Measurements from ENCODE around the gene TMTC3.

DNA sequence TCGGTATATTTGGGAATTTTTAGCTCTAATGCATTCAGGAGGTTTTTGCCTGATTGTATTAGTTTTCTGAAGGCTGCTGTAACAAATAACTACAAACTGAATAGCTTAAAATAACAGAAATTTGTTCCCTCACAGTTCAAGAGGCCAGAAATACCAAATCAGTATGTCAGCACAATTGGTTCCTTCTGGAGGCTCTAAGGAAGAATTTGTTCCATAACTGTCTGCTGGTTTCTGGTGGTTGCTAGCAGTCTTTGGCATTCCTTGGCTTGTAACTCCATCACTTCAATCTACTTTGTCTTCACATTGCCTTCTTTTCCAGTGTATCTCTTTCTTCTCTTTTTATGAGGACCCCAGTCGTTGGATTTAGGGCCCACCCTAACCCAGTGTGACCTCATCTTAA, 21.3 kb downstream of the TMTC3 start:
- TF ChIP-seq, protein P1, sequence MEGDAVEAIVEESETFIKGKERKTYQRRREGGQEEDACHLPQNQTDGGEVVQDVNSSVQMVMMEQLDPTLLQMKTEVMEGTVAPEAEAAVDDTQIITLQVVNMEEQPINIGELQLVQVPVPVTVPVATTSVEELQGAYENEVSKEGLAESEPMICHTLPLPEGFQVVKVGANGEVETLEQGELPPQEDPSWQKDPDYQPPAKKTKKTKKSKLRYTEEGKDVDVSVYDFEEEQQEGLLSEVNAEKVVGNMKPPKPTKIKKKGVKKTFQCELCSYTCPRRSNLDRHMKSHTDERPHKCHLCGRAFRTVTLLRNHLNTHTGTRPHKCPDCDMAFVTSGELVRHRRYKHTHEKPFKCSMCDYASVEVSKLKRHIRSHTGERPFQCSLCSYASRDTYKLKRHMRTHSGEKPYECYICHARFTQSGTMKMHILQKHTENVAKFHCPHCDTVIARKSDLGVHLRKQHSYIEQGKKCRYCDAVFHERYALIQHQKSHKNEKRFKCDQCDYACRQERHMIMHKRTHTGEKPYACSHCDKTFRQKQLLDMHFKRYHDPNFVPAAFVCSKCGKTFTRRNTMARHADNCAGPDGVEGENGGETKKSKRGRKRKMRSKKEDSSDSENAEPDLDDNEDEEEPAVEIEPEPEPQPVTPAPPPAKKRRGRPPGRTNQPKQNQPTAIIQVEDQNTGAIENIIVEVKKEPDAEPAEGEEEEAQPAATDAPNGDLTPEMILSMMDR (IDR thresholded peaks at IDR 0.05), result no peak
- no peak for TF ChIP-seq POLR2A (IDR thresholded peaks at IDR 0.05)

Measured in lower leg skin (tissue), 3 donors.